HCT116 (cell line): ENCODE results near the gene RCN2.
A peak's percentile ranks its signal among the peaks of the same experiment; 100 is the strongest.

Source experiments
- CTCF ChIP-seq, 3 experiments: fragments of 200-600 bp in 1 of 3; sonication (generic) in 1 of 3; IDR thresholded peaks in 2 of 3; conservative IDR thresholded peaks in 1 of 3; 2 replicates each; pipeline ENCODE4 v1.5.1; 2012 to 2017; ENCODE audit warnings: low read depth in 2 of 3, low read length in 2 of 3, antibody characterized with exemption in 1 of 3, borderline replicate concordance in 1 of 3, control low read depth in 1 of 3, mild to moderate bottlenecking in 1 of 3, mixed read lengths in 1 of 3, mixed run types in 1 of 3, moderate library complexity in 1 of 3; ENCODE audit not compliant: insufficient read depth in 1 of 3
- EZH2 ChIP-seq: fragments of 200-600 bp; sonication (generic); IDR thresholded peaks from 2 replicates; pipeline ENCODE4 v1.6.1; 2017; ENCODE audit warnings: antibody characterized with exemption, mixed run types
- FOSL1 ChIP-seq: IDR thresholded peaks from 2 replicates; pipeline ENCODE4 v1.6.1; 2012; ENCODE audit warnings: low read depth
- POLR2A ChIP-seq: IDR thresholded peaks from 2 replicates; pipeline ENCODE4 v1.7.0; 2011; ENCODE audit warnings: borderline replicate concordance; ENCODE audit not compliant: insufficient read depth, insufficient read length; ENCODE audit errors: extremely low read depth
- ZBTB33 ChIP-seq: IDR thresholded peaks from 2 replicates; pipeline ENCODE4 v1.6.1; 2011; ENCODE audit warnings: mild to moderate bottlenecking, low read length, moderate library complexity; ENCODE audit not compliant: insufficient replicate concordance; ENCODE audit errors: extremely low read depth

GRCh38 chr15:76931397-76932134, at the start of gene RCN2:
- peak; percentile 68 for TF ChIP-seq POLR2A
- TF ChIP-seq CTCF (IDR thresholded peaks at IDR 0.05 in 2 of 3, conservative IDR thresholded peaks at IDR 0.05 in 1 of 3; ENCODE audit: borderline replicate concordance in 1 of 3, insufficient read depth in 1 of 3, low read depth in 2 of 3, low read length in 2 of 3), result no peak
- no peak for TF ChIP-seq ZBTB33
- TF ChIP-seq EZH2, result no peak
- TF ChIP-seq FOSL1, result no peak
